H4 (cell line): ENCODE results near the gene PDCD10. TPM values are rescaled to one million over a fixed set of nuclear protein-coding genes. Genes with fewer than 3 reads are reported as not detected.
A peak's percentile ranks its signal among the peaks of the same experiment; 100 is the strongest.

Source experiments
- DNase-seq: peaks from one replicate; pipeline ENCODE4 v3.0.0-alpha.2; 2015; ENCODE audit warnings: low spot score
- total RNA-seq: library from RNA; depleted of rRNA; stranded (reverse); fragments of >200 nt; shearing (Covaris generic); gene quantifications from 2 replicates; pipeline ENCODE4 v1.2.3, GENCODE V29; 2014

PDCD10 gene
- total RNA-seq, 1 experiment from 2014 or later = 121 TPM

DNA sequence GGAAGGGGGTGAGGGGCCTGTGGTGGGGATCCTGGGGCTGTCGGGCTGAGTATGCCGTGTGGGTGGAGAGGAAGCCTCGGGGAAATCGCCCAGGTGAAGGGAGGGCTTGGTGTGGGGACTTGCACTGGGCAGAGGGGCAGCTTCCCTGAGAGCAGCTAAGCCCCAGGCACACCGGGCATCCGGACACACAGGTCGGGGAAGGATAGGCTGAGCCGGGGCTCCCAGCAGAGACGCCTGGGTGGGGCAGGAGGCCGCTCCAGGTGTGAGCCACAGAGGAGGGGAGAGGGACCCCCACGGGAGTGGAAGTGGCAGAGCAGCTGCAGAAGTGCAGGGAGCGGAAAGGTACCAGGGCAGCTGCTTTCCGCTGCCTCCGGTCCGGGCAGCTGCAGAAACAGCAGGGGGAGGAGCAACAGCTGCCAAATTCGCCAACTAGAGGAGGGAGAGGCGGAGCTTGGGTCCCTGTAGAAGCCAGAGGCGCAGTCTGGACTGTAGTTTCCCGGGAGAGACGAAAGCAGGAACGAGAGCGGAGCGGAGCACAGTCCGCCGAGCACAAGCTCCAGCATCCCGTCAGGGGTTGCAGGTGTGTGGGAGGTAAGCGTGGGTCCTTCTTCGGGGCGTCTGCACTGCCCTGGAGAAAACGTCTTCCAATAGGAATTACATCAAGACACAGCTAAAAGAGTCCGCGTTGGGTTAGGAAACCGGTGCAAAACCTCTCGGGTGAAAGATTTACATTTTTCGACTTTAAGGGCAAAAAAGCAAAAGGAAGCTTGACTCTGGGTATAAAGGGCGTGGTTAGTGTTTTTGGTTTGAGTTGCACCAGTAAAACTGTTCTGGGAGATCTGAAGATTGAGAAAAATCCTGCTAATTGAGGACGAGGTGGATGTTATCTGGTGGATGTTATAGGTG is 794 bp upstream of the PDCD10 start, which contains the start of gene SERPINI1:
SERPINI1 (plus strand) TSS at position 489 of the 906 bp plus-strand sequence. CDS start 53,408 bp downstream, outside the sequence.
- DNase-seq = peak; percentile 95

DNA sequence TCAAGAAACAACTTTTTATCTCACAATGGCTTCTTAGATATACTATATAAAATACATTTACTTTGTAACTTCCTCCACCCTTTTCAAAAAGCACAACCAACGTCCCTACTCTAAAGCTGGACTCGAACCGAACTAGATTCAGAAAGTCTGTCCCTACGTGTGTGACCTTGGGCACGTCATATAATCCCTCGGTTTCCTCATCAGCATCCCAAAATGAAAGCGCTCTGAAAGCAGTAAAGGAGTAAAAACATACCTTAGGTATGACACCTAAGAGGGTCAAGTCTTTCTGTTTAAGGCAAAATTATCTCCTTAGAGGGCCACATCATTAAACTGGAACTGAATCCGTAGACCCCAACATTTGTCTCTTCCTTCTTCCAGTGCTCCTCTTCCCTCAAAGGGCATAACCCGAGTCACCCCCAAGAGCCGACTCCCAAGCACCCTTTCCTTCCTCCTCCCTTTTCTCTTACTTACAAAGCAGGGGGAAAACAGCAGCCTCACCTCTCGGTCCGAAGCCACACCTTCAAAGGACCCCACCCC is 663 bp downstream of the PDCD10 start:
- no peak for DNase-seq

DNA sequence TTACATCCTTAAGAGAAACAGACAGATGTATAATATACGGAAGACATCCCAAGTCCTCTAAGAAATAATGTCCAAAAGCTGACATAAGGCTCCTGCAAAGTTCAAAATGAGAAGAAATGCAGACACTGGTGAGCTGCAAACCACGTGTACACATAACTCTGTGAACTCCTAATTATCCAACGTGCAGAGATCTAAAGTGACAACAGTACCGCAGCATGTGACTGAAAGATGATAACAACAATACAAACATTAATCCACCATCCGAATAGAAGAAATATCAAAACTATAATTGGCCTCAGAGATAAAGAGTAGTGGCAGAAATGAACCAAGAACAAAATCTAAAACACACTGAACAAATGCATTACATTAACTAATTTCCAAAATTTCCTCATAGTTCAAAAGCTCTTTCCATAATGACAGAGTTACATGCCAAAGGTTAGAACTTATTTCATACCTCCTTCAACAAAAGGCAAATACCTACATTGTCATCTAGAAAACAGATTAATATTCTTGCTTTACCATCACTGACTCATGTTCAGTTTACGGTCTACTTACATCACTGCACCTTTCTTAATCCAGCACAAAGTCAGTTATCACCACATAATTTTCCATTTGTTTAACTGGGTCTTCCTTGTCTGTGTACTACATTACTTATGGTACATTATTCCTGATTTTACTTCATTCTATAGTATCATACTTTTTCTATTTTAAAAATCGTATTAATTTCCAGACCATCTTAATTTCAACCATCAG is 2.2 kb downstream of the PDCD10 start:
- no peak for DNase-seq

DNA sequence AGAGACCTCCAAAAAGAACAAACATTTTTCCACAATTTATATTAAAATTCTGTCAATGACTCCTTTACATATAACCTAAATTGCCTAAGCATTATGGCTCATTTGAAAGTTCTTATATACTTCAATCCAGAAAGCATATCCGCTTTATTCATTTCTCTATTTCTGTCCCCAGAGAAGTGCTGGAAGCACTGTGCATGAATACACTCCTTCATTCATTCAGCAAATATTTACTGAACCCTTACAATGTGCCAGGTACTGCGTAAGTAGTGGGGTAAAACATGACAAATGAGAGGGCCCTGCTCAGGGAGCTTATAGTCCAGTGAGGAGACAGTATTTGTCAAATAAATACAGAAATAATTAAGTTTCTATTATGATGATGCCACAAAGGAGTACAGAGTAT is 3.3 kb downstream of the PDCD10 start:
- DNase-seq = no peak

DNA sequence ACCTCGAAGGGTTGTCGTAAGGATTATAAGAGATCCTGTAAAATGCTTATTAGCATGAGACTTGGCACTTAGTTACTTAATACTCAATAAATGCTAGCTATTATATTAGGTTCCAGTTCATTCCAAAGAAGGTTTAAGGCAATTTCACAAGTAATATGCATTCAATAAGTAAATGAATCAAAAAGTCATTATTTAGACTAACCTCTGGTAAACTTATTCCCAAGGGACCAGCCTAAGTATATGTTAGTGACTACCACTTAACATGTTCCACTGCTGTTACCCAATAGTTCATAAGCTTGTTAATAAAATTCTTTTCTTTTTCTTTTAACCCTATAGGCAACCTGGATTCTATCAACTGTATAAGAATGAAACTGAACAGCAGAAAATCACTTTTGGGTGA is 5.1 kb downstream of the PDCD10 start:
- no peak for DNase-seq

DNA sequence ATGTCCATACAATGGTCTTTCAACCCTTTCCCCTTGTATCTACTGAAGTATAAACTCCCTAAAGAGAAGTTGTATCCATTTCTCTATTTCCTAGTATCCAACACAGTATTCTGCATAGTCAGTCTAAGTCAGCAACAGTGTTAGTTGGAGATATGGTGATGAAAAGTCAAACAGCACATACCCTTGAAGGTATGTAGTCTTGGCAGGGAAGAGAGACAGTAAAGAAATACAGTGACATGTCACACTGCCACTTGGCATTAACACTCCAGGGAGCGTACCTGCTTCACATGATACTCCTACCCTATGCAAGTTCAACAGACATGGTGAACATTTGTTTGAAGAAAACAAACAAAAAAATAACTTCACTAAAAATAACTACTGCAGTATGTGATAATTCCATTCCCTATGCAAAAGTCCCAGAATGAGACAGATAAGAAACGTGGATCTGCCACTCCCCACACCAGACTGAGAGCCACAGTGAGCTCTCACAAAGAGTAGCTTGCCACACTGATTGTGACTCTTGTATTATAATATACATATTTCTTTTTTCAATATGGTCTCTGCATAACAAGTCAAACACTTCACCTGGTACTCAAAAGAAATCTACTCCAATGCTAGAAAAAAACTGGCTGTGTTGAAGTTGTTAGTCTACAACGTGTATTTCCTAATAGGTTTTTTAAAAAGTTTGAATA is 5.9 kb downstream of the PDCD10 start:
- DNase-seq = no peak

DNA sequence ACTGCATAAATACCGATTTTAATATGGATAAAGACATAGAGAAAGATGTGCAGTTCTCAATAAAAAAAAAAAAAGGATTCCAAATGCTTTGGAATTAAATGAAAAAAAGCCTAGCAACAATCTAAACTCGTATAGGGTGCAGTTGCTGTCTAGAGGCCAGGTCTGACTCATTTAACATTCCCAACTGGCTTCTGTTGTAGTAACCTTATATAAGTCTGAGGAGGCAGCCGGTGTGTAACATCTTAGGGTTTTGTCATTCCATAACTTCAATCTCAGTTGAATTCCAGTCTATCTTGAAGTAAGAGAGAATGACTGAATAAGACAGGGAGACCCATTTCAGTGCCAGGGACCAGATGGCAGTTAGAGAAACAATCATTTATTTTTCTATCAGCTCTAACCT is 6.5 kb downstream of the PDCD10 start:
- no peak for DNase-seq

DNA sequence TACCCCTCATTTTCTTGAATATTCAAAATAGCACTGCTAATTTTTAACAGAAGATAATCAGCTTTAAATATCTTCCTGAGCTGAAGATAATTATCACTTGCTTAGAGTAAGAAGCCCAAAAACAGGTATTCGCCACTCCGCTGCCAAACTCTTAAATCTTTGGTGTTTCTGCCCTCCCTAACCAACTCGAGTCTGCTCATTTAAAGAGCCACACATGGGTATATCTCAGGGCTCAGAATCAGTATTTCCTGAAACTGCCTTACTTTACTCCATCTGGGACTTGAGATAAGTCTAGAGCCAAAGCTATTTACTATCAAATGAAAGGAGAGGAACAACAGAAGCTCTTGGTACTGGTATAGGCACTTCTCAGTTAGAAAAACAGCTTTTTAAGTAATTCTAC is 10.8 kb downstream of the PDCD10 start:
- DNase-seq = no peak

DNA sequence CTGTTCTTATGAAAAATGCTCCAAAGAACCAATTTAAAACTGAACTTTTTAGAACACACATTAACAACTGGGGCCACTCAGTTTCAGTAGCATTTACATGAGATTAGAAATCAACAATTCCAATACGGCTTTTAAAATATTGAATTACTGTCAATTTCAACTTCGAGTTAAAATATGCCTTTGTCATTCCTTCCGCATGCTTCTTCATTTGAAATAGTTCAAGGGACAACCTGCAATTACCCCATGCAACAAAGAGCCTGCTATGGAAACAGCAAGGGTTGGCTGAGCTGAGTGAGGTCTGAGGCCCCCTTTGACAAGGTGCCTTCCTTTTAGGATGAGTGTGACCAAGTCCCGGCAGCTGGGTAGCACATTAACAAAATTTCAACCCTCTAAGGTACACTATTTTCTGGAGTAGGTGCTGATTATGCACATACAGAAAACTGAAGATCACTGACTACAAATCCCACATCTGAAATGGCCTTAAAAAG is 11.6 kb downstream of the PDCD10 start:
- no peak for DNase-seq

DNA sequence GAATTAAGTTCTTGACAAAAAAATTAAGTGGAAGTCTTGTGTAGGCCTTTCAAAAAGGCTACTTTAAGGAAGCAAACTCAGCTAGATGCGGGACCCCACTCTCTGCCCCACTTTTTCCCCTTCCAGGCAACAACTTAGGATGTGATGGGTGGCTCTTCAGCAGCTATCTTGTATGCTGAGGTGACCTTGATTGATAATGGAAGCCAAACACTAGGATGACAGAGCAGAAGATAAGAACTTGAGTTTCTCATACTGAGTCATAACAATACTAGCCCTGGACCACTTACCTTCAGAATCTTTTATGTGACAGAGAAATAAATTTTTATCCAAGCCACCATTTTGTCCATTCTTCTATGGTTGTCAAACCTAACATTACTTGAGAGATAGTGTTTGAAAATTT is 16.1 kb downstream of the PDCD10 start:
- no peak for DNase-seq

DNA sequence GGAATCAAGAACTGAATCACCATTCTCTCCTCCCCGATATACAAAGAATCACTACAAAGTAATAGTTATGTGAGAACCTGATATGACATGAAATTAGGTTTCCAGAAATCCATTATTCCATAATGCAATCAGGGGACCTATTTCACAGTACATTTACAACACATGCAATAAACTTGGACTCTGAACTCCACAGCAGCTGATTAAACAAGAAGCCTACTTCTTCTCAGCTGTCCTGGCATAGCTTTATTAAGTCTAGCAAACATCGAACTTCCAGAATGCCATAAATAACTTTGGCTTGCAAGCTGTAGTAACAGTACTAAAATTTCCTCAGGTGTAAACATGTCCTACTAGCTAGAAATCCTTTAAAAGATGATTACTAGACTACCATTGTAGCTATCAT is 17.8 kb downstream of the PDCD10 start:
- no peak for DNase-seq

DNA sequence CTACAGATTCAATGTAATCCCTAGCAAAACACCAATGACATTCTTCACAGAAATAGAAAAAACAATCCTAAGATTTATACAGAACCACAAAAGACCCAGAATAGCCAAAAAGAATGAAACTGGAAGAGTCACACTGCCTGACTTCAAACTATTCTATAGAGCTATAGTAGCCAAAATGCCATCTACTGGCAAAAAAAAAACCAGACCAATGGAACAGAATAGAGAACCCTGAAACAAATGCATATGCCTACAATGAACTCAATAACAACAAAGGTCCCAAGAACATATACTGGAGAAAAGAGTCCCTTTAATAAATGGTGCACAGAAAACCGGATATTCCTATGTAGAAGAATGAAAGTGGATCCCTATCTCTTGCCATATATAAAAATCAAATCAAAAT is 19.8 kb downstream of the PDCD10 start:
- DNase-seq = no peak

DNA sequence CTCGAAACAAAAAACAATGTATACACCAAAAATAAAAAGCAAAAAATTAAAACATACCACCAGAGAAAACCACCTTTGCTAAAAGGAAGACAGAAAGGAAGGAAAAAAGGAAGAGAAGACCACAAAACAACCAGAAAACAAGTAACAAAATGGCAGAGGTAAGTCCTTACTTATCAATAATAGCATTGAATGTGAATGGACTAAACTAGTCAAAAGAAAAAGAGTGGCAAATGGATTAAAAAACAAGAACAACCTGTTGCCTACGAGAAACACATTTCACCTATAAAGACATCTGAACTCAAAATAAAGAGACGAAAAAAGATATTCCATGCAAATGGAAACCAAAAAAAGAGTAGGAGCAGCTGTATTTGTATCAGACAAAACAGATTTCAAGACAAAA is 22.2 kb downstream of the PDCD10 start:
- no peak for DNase-seq

DNA sequence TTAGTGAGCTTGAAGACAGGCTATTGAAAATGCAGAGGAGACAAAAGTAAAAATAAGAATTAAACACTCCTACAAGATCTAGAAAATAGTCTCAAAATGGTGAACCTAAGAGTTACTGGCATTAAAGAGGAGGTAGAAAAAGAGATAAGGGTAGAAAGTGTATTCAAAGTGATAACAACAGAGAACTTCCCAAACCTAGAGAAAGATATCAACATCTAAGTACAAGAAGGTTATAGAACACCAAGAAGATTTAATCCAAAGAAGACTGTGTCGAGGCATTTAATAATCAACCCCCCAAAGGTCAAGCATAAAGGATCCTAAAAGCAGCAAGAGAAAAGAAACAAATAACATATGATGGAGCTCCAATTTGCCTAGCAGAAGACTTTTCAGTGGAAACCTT is 23.3 kb downstream of the PDCD10 start:
- no peak for DNase-seq

DNA sequence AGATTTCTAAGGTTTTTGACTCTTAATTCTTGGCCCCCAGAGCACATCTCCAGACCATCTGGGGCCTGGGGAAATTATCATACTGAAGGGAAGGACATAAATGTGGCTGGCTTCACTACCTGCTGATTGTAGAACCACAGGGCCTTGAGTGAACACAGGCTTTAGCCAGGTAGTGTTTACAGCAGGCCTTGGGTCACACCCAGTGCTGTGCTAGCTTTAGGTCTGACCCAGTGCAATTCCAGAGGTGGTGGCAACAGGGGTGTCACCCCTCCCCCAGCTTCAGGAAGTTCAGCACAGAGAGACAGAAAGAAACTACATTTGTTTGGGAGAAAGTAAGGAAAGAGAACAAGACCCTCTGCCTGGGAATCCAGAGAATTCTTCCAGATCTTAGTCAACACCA is 24.1 kb downstream of the PDCD10 start:
- no peak for DNase-seq

DNA sequence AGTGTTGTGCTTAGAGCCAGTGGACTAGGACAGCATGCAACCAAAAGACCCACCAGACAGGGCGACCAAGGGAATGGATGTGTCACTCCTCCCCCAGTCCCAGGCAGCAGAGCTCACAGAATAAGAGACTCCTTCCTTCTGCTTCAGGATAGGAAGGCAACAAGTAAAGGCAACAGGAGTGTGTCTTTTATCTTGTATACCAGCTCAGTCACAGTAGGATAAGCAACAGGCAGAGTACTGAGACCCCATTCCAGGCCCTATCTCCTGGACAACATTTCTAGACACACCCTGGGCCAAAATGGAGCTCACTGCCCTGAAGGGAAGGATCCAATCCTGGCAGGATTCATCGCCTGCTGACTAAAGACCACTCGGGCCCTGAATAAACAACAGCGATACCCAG is 25.0 kb downstream of the PDCD10 start:
- DNase-seq = no peak

DNA sequence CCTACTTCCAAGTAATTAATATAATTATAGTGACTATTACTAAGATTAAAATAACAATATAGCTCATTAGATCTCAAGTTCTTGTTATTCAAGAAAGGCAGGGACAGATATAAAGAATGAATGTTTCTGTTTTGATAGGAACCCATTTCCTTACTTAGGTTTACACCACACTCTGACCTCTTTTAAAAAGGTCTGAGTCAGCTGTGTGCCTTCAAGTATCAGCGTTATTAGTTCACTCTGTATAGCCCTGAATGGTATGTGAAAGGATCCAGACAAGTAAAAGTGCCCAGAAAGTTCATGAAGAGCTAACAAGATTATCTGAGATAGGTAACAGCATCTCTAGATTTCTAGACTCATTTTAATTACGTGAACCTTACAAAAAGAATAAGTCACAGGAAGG is 28.9 kb downstream of the PDCD10 start:
- no peak for DNase-seq

DNA sequence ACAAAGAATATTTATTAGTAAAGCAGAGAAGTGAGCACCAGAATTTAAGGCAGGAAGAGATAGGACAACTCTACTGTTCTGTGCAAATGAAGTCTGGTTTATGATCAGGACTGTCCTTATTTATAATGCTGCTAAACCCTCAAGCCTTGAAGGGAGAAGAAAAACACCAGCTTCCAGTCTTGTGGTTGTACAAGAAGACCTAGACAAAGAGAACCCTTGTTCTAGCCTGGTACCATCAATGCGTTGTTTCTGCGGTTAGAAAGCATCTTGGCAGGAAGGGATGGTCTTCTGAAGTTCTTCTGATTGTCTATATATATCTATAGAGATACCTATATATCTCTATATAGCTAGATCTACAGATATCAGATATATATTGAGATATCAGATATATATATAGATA is 33.8 kb downstream of the PDCD10 start:
- no peak for DNase-seq

DNA sequence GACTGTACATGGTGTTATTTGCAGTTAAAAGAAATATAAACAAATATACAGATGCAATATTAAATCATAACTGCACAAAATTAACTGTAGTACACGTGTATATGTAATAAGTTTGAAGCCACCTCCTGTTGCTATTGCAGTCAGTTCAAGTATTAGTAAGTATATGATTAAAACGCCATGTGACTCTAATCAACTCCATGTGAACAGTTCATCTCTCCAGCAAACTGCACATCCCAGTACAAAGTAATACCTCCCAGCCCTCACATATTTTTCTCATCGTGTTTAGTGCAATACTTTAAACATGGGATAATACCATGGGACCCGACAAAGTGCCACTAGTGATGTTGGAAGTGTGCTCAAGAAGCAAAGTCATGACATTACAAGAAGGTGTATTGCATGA is 34.6 kb downstream of the PDCD10 start:
- DNase-seq = no peak

DNA sequence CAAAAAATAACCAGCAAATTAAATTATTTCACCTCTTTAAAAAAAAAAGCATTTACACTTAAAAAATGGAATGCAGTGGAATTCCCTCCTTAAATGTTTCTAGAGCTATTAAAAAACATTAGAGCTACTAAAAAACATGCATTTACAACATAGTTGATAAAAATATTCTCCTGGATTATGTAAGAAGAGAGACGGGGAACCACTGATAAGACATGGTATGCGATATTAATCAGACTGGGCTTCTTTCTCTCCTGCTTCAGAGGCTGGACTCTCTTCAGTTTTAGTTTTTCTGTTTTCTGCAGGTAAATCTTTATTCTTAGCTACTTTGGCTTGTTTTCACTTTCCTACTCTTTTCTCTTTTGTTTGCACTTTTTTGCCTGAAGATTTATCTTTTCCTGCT is 40.6 kb downstream of the PDCD10 start:
- no peak for DNase-seq

DNA sequence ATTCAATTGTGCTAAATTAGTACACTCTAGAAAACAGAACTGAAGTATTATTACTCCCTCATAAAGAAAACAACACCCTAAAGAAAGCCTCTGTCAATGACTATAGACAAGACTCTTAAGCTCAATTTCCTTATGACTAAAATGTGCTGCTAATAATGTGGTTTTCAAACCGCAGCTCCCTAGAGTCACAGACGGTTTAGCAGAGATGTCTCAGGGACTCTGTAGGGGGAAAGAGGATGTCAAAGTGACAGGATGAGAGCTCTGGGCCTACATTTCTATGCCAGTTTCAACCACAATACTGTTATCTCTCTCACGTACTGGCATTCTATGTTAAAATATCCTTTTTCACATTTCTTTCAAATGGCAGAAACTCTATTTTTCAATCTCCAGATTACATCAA is 43.3 kb downstream of the PDCD10 start:
- no peak for DNase-seq

DNA sequence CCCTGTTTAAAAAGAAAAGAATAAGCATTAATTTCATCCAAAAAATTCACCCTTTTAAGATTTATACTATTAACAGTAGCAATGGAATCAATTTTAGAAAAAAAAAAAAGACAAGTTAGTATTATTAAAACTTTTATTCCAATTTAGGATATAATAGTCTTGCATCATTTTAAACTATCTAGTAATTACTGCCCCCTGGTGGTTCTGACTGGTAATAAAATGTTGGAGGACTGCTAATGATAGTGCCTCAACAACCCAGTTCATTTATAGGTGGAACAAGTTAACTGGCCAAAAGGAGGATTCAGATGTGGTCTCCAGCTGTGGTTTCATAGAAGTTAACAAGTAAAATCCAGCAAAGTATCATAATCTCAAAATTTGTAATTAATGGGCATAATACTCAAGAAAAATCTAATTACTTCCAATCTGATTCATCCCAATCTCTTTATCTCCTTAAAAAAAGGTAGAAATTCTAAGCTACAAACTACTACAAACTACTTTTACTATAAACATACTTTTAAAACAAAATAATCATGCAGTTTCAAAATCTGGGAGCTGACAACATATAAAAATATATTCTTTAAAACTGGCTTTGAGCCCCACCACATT is 50.2 kb downstream of the PDCD10 start:
- DNase-seq = peak; percentile 48
